ENCODE measurements around the gene SOHLH1. TPM values are rescaled to one million over a fixed set of nuclear protein-coding genes. Genes with fewer than 3 reads are reported as not detected.

The SOHLH1 gene
- total and polyA plus RNA-seq, 2 experiments from 2014 or later = not detected

GRCh38 chr9:135664801-135665794 is 34.2 kb downstream of the SOHLH1 start:
- DNase-seq (ENCODE audit: low read depth in 1 of 2, low spot score in 1 of 2) = no peak
- TF ChIP-seq CTCF (IDR thresholded peaks at IDR 0.05; ENCODE audit: low read depth, low read length) = no peak
- Histone ChIP-seq H3K27ac (no peak overlapping the region), H3K9me3 (ENCODE audit: low read depth) (no peaks in the 10 kb centered on the region), H3K4me3 (no peak overlapping the region), H3K36me3 (no peaks in the 10 kb centered on the region), H3K4me1 (ENCODE audit: low read depth) (peaks cover 8% of the 10 kb centered on the region), H3K27me3 (no peaks in the 10 kb centered on the region)

GRCh38 chr9:135664266-135664665 is 35.0 kb downstream of the SOHLH1 start:
- H3K27me3 ChIP-seq = no peaks in the 10 kb centered on the region
- no peaks in the 10 kb centered on the region for H3K9me3 ChIP-seq (ENCODE audit: low read depth)
- H3K4me1 ChIP-seq (ENCODE audit: low read depth) = peaks cover 8% of the 10 kb centered on the region
- no peak for DNase-seq (ENCODE audit: low read depth in 1 of 2, low spot score in 1 of 2)
- no peak overlapping the region for H3K27ac ChIP-seq
- TF ChIP-seq CTCF (IDR thresholded peaks at IDR 0.05; ENCODE audit: low read depth, low read length) = no peak
- H3K4me3 ChIP-seq = no peak overlapping the region
- no peaks in the 10 kb centered on the region for H3K36me3 ChIP-seq

GRCh38 chr9:135663857-135664256 is 35.4 kb downstream of the SOHLH1 start:
- no peak for DNase-seq (ENCODE audit: low read depth in 1 of 2, low spot score in 1 of 2)
- Histone ChIP-seq H3K4me3 (no peak overlapping the region), H3K27me3 (no peaks in the 10 kb centered on the region), H3K27ac (no peak overlapping the region), H3K36me3 (no peaks in the 10 kb centered on the region), H3K9me3 (ENCODE audit: low read depth) (no peaks in the 10 kb centered on the region), H3K4me1 (ENCODE audit: low read depth) (peaks cover 8% of the 10 kb centered on the region)
- no peak for TF ChIP-seq CTCF (IDR thresholded peaks at IDR 0.05; ENCODE audit: low read depth, low read length)

- Histone ChIP-seq H3K27ac (no peak overlapping the region), H3K36me3 (no peaks in the 10 kb centered on the region), H3K27me3 (no peaks in the 10 kb centered on the region), H3K4me1 (ENCODE audit: low read depth) (peaks cover 8% of the 10 kb centered on the region), H3K9me3 (ENCODE audit: low read depth) (no peaks in the 10 kb centered on the region), H3K4me3 (no peak overlapping the region)
- TF ChIP-seq CTCF (IDR thresholded peaks at IDR 0.05; ENCODE audit: low read depth, low read length) = no peak
- DNase-seq (ENCODE audit: low read depth in 1 of 2, low spot score in 1 of 2) = no peak
These were observed 35.9 kb downstream of the SOHLH1 start for GRCh38 chr9:135663451-135663770.

- Histone ChIP-seq H3K4me1 (ENCODE audit: low read depth) (peaks cover 8% of the 10 kb centered on the region), H3K36me3 (no peaks in the 10 kb centered on the region), H3K9me3 (ENCODE audit: low read depth) (no peaks in the 10 kb centered on the region), H3K27ac (peak within 1 kb of the TSS; percentile 23), H3K4me3 (no peak within 1 kb of the TSS), H3K27me3 (no peaks in the 10 kb centered on the region)
- no peak for TF ChIP-seq CTCF (IDR thresholded peaks at IDR 0.05; ENCODE audit: low read depth, low read length)
- peak in 1 of 2 donors; percentile 46 for DNase-seq (ENCODE audit: low read depth in 1 of 2, low spot score in 1 of 2)
These were observed 36.4 kb downstream of the SOHLH1 start, which contains the start of gene LCN9 for GRCh38 chr9:135662758-135663450. LCN9 (plus strand) TSS chr9:135663309; CDS start chr9:135663322, 13 bp downstream.

Data from cardiac muscle cell (in vitro differentiated cells and primary cell).